ENCODE results near the gene TIMM44. TPM values are rescaled to one million over a fixed set of nuclear protein-coding genes. Genes with fewer than 3 reads are reported as not detected.
"Not testable (repeated sequence)": the region's sequence is repeated elsewhere in the genome, so short reads cannot be mapped to it uniquely, and the experiment has no call there.

Gene TIMM44
- total and polyA plus RNA-seq, 2 experiments from 2014 or later: 52.0 to 92.4 TPM

- Histone ChIP-seq H3K36me3 (peaks cover 48% of the 10 kb centered on the region), H3K4me3 (no peak overlapping the region), H3K27ac (no peak overlapping the region), H3K27me3 (no peaks in the 10 kb centered on the region), H3K4me1 (ENCODE audit: low read depth) (no peaks in the 10 kb centered on the region), H3K9me3 (ENCODE audit: low read depth) (no peaks in the 10 kb centered on the region)
- DNase-seq (ENCODE audit: low read depth in 1 of 2, low spot score in 1 of 2): no peak
- no peak for TF ChIP-seq CTCF (IDR thresholded peaks at IDR 0.05; ENCODE audit: low read depth, low read length)
These were observed 19.3 kb upstream of the TIMM44 start for GRCh38 chr19:7962644-7963268.

- H3K9me3 ChIP-seq (ENCODE audit: low read depth): no peaks in the 10 kb centered on the region
- H3K27me3 ChIP-seq: no peaks in the 10 kb centered on the region
- H3K4me1 ChIP-seq (ENCODE audit: low read depth): no peaks in the 10 kb centered on the region
- H3K36me3 ChIP-seq: peaks cover 46% of the 10 kb centered on the region
- no peak overlapping the region for H3K4me3 ChIP-seq
- no peak for DNase-seq (ENCODE audit: low read depth in 1 of 2, low spot score in 1 of 2)
- TF ChIP-seq CTCF (IDR thresholded peaks at IDR 0.05; ENCODE audit: low read depth, low read length): no peak
- no peak overlapping the region for H3K27ac ChIP-seq
These were observed 18.6 kb upstream of the TIMM44 start for GRCh38 chr19:7961920-7962626.

GRCh38 chr19:7961082-7961481, 17.6 kb upstream of the TIMM44 start:
- not testable (repeated sequence) for H3K9me3 ChIP-seq (ENCODE audit: low read depth); DNase-seq (ENCODE audit: low read depth in 1 of 2, low spot score in 1 of 2); H3K4me3 ChIP-seq; H3K27me3 ChIP-seq; H3K4me1 ChIP-seq (ENCODE audit: low read depth)
- Histone ChIP-seq H3K36me3 (peaks cover 37% of the 10 kb centered on the region), H3K27ac (peak overlapping the region; percentile 48)

GRCh38 chr19:7959211-7959610, 15.7 kb upstream of the TIMM44 start:
- no peaks in the 10 kb centered on the region for H3K9me3 ChIP-seq (ENCODE audit: low read depth)
- DNase-seq (ENCODE audit: low read depth in 1 of 2, low spot score in 1 of 2): no peak
- no peaks in the 10 kb centered on the region for H3K4me1 ChIP-seq (ENCODE audit: low read depth)
- H3K27me3 ChIP-seq: no peaks in the 10 kb centered on the region
- H3K4me3 ChIP-seq: no peak overlapping the region
- TF ChIP-seq CTCF (IDR thresholded peaks at IDR 0.05; ENCODE audit: low read depth, low read length): no peak
- peak overlapping the region; percentile 18 for H3K27ac ChIP-seq
- peaks cover 27% of the 10 kb centered on the region for H3K36me3 ChIP-seq

GRCh38 chr19:7955696-7956095, 12.2 kb upstream of the TIMM44 start:
- Histone ChIP-seq H3K4me3 (no peak overlapping the region), H3K27ac (no peak overlapping the region), H3K36me3 (peaks cover 3% of the 10 kb centered on the region), H3K27me3 (no peaks in the 10 kb centered on the region), H3K4me1 (ENCODE audit: low read depth) (no peaks in the 10 kb centered on the region), H3K9me3 (ENCODE audit: low read depth) (no peaks in the 10 kb centered on the region)
- TF ChIP-seq CTCF (IDR thresholded peaks at IDR 0.05; ENCODE audit: low read depth, low read length): no peak
- DNase-seq (ENCODE audit: low read depth in 1 of 2, low spot score in 1 of 2): no peak

- H3K4me1 ChIP-seq (ENCODE audit: low read depth): no peaks in the 10 kb centered on the region
- no peaks in the 10 kb centered on the region for H3K9me3 ChIP-seq (ENCODE audit: low read depth)
- H3K27me3 ChIP-seq: no peaks in the 10 kb centered on the region
- DNase-seq (ENCODE audit: low read depth in 1 of 2, low spot score in 1 of 2): peak in 1 of 2 donors; percentile 33
- no peak overlapping the region for H3K27ac ChIP-seq
- H3K4me3 ChIP-seq: no peak overlapping the region
- no peaks in the 10 kb centered on the region for H3K36me3 ChIP-seq
- TF ChIP-seq CTCF (IDR thresholded peaks at IDR 0.05; ENCODE audit: low read depth, low read length): no peak
These were observed 10.1 kb upstream of the TIMM44 start for GRCh38 chr19:7953576-7953975.

Data from cardiac muscle cell (in vitro differentiated cells and primary cell).